ENCODE measurements around the gene SPRYD4. TPM values are rescaled to one million over a fixed set of nuclear protein-coding genes. Genes with fewer than 3 reads are reported as not detected.

Gene SPRYD4
- total and polyA plus RNA-seq, 2 donors (not counting 1 experiment from before 2014, with no cell fraction given): 3.7 to 7.4 TPM

GRCh38 chr12:56476972-56477432 is 8.6 kb downstream of the SPRYD4 start:
- TF ChIP-seq CTCF (IDR thresholded peaks at IDR 0.05) (no peak), EZH2 (IDR thresholded peaks at IDR 0.05; ENCODE audit: borderline replicate concordance, insufficient read depth, low read depth, low read length, poor library complexity, severe bottlenecking) (no peak)
- Histone ChIP-seq H2AFZ (ENCODE audit: insufficient read depth, low read depth, low read length, poor library complexity, severe bottlenecking) (no peak overlapping the region), H3K27ac (ENCODE audit: low read length in 2 of 2) (no peak overlapping the region), H3K79me2 (ENCODE audit: control insufficient read depth, insufficient read depth, low read length) (peaks cover 25% of the 10 kb centered on the region), H3K4me3 (ENCODE audit: control extremely low read depth in 1 of 5, extremely low read depth in 1 of 5, insufficient read depth in 1 of 5, low read depth in 2 of 5, low read length in 4 of 5) (no peak overlapping the region), H3K4me2 (replicated peaks; ENCODE audit: low read depth, low read length, poor library complexity, severe bottlenecking) (no peak overlapping the region), H3K36me3 (replicated peaks in 1 of 2; ENCODE audit: control extremely low read depth in 1 of 2, control insufficient read depth in 1 of 2, extremely low read depth in 1 of 2, insufficient read depth in 2 of 2, low read length in 1 of 2) (peaks cover 2 to 6% of the 10 kb centered on the region in 2 experiments), H3K9me3 (ENCODE audit: control extremely low read depth in 1 of 3, control insufficient read depth in 2 of 3, insufficient read depth in 1 of 3, low read length in 2 of 3) (no peaks in the 10 kb centered on the region), H3K9ac (ENCODE audit: low read length) (no peak overlapping the region), H3K4me1 (ENCODE audit: control insufficient read depth in 2 of 2, insufficient read depth in 2 of 2, low read length in 2 of 2) (no peaks in the 10 kb centered on the region), H4K20me1 (ENCODE audit: control insufficient read depth, insufficient read depth, low read length, poor library complexity, severe bottlenecking) (no peaks in the 10 kb centered on the region), H3K27me3 (replicated peaks in 1 of 4; ENCODE audit: control extremely low read depth in 1 of 4, control insufficient read depth in 3 of 4, insufficient read depth in 4 of 4, low read length in 3 of 4) (no peaks in the 10 kb centered on the region)
- Mint-ChIP-seq H3K4me1 (peaks cover 5% of the 10 kb centered on the region), H3K9me3 (ENCODE audit: insufficient read depth) (no peaks in the 10 kb centered on the region), H3K27me3 (no peaks in the 10 kb centered on the region), H3K27ac (no peak overlapping the region), H3K4me3 (no peak overlapping the region)
- no peak for DNase-seq
- ChIA-PET CTCF (interaction anchor here (0.7 kb wide), 1 partner anchor 333 kb away, joined by 3 read pairs; no protein-coding TSS in a partner anchor), POLR2A (interaction anchor here (0.6 kb wide), 1 partner anchor 1076 kb away, joined by 6 read pairs; no protein-coding TSS in a partner anchor)
- 100% methylated on average over 1 of the region's 1 CpG for WGBS (ENCODE audit: insufficient coverage)
- no peak for ATAC-seq (ENCODE audit: low read depth)
- intact Hi-C loops (cut with micrococcal nuclease): no loop called here

GRCh38 chr12:56477521-56478225 is 9.3 kb downstream of the SPRYD4 start:
- ATAC-seq (ENCODE audit: low read depth): no peak
- Histone ChIP-seq H3K27me3 (replicated peaks in 1 of 4; ENCODE audit: control extremely low read depth in 1 of 4, control insufficient read depth in 3 of 4, insufficient read depth in 4 of 4, low read length in 3 of 4) (no peaks in the 10 kb centered on the region), H4K20me1 (ENCODE audit: control insufficient read depth, insufficient read depth, low read length, poor library complexity, severe bottlenecking) (no peaks in the 10 kb centered on the region), H3K79me2 (ENCODE audit: control insufficient read depth, insufficient read depth, low read length) (peaks cover 25% of the 10 kb centered on the region), H2AFZ (ENCODE audit: insufficient read depth, low read depth, low read length, poor library complexity, severe bottlenecking) (no peak overlapping the region), H3K9ac (ENCODE audit: low read length) (no peak overlapping the region), H3K27ac (ENCODE audit: low read length in 2 of 2) (no peak overlapping the region), H3K4me2 (replicated peaks; ENCODE audit: low read depth, low read length, poor library complexity, severe bottlenecking) (no peak overlapping the region), H3K4me1 (ENCODE audit: control insufficient read depth in 2 of 2, insufficient read depth in 2 of 2, low read length in 2 of 2) (no peaks in the 10 kb centered on the region), H3K4me3 (ENCODE audit: control extremely low read depth in 1 of 5, extremely low read depth in 1 of 5, insufficient read depth in 1 of 5, low read depth in 2 of 5, low read length in 4 of 5) (no peak overlapping the region), H3K9me3 (ENCODE audit: control extremely low read depth in 1 of 3, control insufficient read depth in 2 of 3, insufficient read depth in 1 of 3, low read length in 2 of 3) (no peaks in the 10 kb centered on the region), H3K36me3 (replicated peaks in 1 of 2; ENCODE audit: control extremely low read depth in 1 of 2, control insufficient read depth in 1 of 2, extremely low read depth in 1 of 2, insufficient read depth in 2 of 2, low read length in 1 of 2) (peaks cover 2 to 6% of the 10 kb centered on the region in 2 experiments)
- WGBS (ENCODE audit: insufficient coverage): 96% methylated on average over 5 of the region's 6 CpGs
- intact Hi-C loops (cut with micrococcal nuclease): no loop called here
- Mint-ChIP-seq H3K4me3 (no peak overlapping the region), H3K27me3 (no peaks in the 10 kb centered on the region), H3K27ac (no peak overlapping the region), H3K4me1 (peaks cover 5% of the 10 kb centered on the region), H3K9me3 (ENCODE audit: insufficient read depth) (no peaks in the 10 kb centered on the region)
- ChIA-PET CTCF (no interaction called here), POLR2A (no interaction called here)
- no peak for TF ChIP-seq CTCF (IDR thresholded peaks at IDR 0.05)
- TF ChIP-seq EZH2 (IDR thresholded peaks at IDR 0.05; ENCODE audit: borderline replicate concordance, insufficient read depth, low read depth, low read length, poor library complexity, severe bottlenecking): no peak
- DNase-seq: no peak
